NB4 (cell line): ENCODE measurements around the gene TFF1.

Source experiments
- CTCF ChIP-seq: IDR thresholded peaks from one replicate; pipeline ENCODE4 v1.5.1; 2012; ENCODE audit warnings: low read depth, low read length
- POLR2A ChIP-seq: IDR thresholded peaks from 2 replicates; pipeline ENCODE4 v1.6.1; 2011; ENCODE audit warnings: mild to moderate bottlenecking; ENCODE audit not compliant: insufficient read length; ENCODE audit errors: extremely low read depth

GRCh38 chr21:42376338-42376982 lies 10.1 kb upstream of the TFF1 start:
- TF ChIP-seq CTCF (peak; percentile 43), POLR2A (no peak)
